Mucosa of rectum (tissue), 2 donors: ENCODE measurements around the gene DAP3.
"Not testable (repeated sequence)": the region's sequence is repeated elsewhere in the genome, so short reads cannot be mapped to it uniquely, and the experiment has no call there.

ENCODE experiments used
- H3K27ac ChIP-seq, 2 donors: one replicate each; pipeline ENCODE4 v1.7.0; 2013; ENCODE audit warnings: inconsistent platforms in 2 of 2, low read depth in 2 of 2, low read length in 2 of 2
- H3K27me3 ChIP-seq, 2 donors: one replicate each; pipeline ENCODE4 v1.7.0; 2013; ENCODE audit warnings: low read length in 2 of 2; ENCODE audit not compliant: control insufficient read depth in 2 of 2, insufficient read depth in 2 of 2
- H3K36me3 ChIP-seq, 2 donors: one replicate each; pipeline ENCODE4 v1.7.0; 2013; ENCODE audit warnings: low read length in 2 of 2; ENCODE audit not compliant: control insufficient read depth in 2 of 2, insufficient read depth in 2 of 2
- H3K4me1 ChIP-seq, 2 donors: one replicate each; pipeline ENCODE4 v1.7.0; 2013; ENCODE audit warnings: low read length in 2 of 2, mild to moderate bottlenecking in 1 of 2; ENCODE audit not compliant: control insufficient read depth in 2 of 2, insufficient read depth in 2 of 2
- H3K4me3 ChIP-seq, 2 donors: one replicate each; pipeline ENCODE4 v1.7.0; 2013; ENCODE audit warnings: low read length in 2 of 2
- H3K9ac ChIP-seq, 2 donors: one replicate each; pipeline ENCODE4 v1.7.0; 2013; ENCODE audit warnings: low read length in 2 of 2, low read depth in 1 of 2, mild to moderate bottlenecking in 1 of 2
- H3K9me3 ChIP-seq, 2 donors: one replicate each; pipeline ENCODE4 v1.7.0; 2013; ENCODE audit warnings: low read length in 2 of 2; ENCODE audit not compliant: control insufficient read depth in 2 of 2
- donor health status: healthy.
- donor health status: Normal muscosa, but diverticular disease.

The DAP3 gene

DNA sequence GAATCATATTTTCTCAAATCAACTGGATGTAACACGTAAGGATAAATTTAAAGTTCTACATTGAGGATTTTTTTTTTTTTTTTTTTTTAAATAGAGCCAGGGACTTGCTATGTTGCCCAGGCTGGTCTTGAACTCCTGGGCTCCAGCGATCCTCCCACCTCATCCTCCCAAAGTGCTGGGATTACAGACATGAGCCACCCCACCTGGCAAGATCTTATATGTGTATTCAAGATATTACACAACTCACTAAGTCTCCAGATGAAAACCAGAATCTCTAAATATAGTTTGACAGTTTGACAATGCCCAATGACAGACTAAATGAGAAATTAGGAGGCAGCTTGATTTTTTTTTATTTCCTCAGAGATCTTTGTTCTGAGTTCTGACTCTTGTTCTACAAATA lies 7.1 kb upstream of the DAP3 start:
- H3K9me3 ChIP-seq: no peaks in the 10 kb centered on the region
- H3K4me1 ChIP-seq: peaks cover 3 to 5% of the 10 kb centered on the region in 2 donors
- no peaks in the 10 kb centered on the region for H3K27me3 ChIP-seq
- no peak overlapping the region for H3K27ac ChIP-seq
- peaks cover 24 to 32% of the 10 kb centered on the region in 2 donors for H3K36me3 ChIP-seq
- H3K9ac ChIP-seq: no peak overlapping the region
- H3K4me3 ChIP-seq: no peak overlapping the region

DNA sequence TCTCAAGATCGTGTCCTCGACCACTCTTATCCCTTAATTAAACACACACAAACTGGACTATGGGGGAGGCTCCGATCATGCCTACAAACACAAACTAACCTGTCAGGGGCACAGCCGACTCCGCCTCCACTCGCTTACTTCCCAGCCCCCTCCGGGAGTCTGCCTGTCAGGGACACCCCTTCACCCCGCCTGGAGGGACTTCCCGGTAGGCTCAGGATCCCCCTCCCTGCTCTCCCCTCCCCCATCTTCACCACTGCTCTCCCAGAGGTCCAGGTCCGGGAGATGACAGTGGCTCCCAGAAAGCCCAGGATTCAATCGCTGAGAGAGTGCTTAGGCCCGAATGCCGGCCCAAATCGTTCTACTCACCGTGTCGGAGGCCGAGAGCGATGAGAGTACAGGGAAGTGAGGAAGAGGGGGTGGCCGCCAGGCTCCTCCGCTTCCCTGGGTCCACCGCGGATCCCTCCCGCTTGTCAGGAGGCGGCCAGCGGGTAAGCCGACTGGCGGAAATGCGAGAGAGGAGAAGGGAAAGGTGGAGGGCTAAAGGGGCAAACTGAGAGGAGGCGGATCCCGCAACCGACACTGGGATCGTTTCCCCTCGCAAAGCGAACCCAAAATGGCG lies 1.1 kb upstream of the DAP3 start:
- H3K4me1 ChIP-seq: peaks cover 9 to 10% of the 10 kb centered on the region in 2 donors
- peak overlapping the region; percentile 94 to 100 for H3K4me3 ChIP-seq
- peak overlapping the region; percentile 97 to 98 for H3K27ac ChIP-seq
- not testable (repeated sequence) for H3K9me3 ChIP-seq, H3K27me3 ChIP-seq
- peak overlapping the region; percentile 95 to 98 for H3K9ac ChIP-seq
- peaks cover 7 to 10% of the 10 kb centered on the region in 2 donors for H3K36me3 ChIP-seq

DNA sequence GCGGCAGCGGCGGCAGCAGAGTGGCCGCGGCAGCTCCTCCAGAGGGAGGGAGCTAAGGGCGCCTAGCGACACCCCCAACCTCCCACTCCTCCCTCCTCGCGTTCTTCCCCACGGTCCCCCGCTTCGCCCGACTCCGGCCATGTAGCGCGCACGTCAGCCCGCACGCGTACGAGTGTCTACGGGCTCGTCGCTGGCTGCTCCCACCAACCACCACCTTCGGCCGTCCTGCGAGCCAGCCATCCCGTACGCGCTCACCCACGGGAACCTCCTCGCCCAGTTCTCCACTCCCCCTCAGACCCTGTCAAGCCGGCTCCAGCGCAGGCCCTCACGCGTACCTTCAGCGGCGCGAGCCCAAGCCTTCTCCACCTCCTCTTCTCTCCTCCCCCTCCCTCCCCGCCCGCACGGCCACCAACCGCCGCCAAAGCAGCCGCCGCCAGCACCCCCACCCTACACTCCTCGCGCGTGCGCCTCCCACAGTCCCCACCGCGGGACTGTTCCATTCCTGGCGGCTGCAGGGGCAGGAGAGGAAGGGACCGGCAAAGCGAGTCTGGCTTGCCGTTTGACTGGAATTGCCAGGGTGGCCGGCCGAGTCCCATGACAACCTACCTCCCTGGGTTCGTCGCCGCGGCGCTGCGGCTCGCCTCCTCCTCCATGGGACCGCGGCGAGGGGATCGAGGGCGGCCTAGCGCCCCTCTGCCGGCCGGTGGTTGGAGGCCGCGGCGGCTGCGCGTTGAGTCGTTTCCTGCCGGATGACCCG lies 389 bp upstream of the DAP3 start, which contains the start of gene YY1AP1:
YY1AP1 (minus strand) TSS at position 451 of the 757 bp plus-strand sequence. CDS start 8,338 bp downstream, outside the sequence.
- H3K9me3 ChIP-seq: no peaks in the 10 kb centered on the region
- H3K27me3 ChIP-seq: no peaks in the 10 kb centered on the region
- peaks cover 7 to 10% of the 10 kb centered on the region in 2 donors for H3K36me3 ChIP-seq
- peak within 1 kb of the TSS; percentile 97 to 98 for H3K27ac ChIP-seq
- H3K9ac ChIP-seq: peak within 1 kb of the TSS; percentile 95 to 98
- peaks cover 9 to 10% of the 10 kb centered on the region in 2 donors for H3K4me1 ChIP-seq
- H3K4me3 ChIP-seq: peak within 1 kb of the TSS; percentile 94 to 100

DNA sequence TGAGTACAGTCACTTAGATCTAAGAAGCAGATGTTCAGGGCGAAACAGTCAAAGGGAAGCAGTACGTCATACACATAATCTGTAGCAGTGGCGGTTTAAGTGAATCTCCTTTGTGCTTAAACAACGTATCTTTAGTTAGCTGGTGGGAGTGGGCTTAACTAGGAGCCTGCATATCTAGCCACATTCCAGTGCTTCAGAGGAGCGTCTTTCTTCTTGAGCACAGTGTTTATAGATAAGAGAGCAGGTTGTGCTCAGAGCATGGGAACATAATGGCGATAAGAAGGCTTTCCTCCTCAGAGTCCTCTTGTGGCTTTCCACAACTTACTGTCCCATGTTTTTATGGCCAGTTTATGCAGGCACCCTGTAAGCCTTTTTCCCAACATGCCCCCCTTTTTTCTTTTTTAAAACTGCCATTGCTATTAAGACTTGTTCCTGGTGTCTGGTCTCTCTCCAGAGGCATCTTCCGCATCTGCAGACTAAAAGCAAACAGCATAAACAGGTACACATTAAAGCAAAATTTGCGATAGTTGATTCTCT lies 3.2 kb downstream of the DAP3 start:
- no peaks in the 10 kb centered on the region for H3K9me3 ChIP-seq
- H3K36me3 ChIP-seq: peaks cover 7 to 10% of the 10 kb centered on the region in 2 donors
- no peak overlapping the region for H3K27ac ChIP-seq
- no peaks in the 10 kb centered on the region for H3K27me3 ChIP-seq
- peaks cover 4 to 7% of the 10 kb centered on the region in 2 donors for H3K4me1 ChIP-seq
- H3K9ac ChIP-seq: no peak overlapping the region
- no peak overlapping the region for H3K4me3 ChIP-seq

DNA sequence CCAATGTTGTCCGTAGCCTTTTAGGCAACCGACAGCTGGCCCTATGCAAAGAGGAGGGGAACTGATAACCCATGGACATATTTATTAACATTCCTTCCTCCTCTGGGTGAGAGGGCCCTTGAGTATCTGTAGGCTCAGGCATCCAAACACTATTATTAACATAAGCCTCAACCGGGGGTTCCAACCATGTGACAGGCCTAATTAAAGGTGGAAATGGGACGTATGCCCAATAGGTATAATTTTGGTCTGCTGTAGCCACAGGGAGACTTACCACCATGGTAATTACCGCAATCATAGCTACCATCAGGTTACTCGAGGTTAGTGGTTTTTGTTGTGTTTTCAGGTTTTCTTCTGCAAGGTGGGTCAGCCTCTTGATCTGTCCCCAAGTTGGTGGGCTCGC lies 5.3 kb downstream of the DAP3 start:
- Histone ChIP-seq H3K4me1 (peaks cover 4 to 7% of the 10 kb centered on the region in 2 donors), H3K9me3 (no peaks in the 10 kb centered on the region), H3K36me3 (peaks cover 7 to 10% of the 10 kb centered on the region in 2 donors), H3K27ac (no peak overlapping the region), H3K9ac (no peak overlapping the region), H3K4me3 (no peak overlapping the region), H3K27me3 (no peaks in the 10 kb centered on the region)

DNA sequence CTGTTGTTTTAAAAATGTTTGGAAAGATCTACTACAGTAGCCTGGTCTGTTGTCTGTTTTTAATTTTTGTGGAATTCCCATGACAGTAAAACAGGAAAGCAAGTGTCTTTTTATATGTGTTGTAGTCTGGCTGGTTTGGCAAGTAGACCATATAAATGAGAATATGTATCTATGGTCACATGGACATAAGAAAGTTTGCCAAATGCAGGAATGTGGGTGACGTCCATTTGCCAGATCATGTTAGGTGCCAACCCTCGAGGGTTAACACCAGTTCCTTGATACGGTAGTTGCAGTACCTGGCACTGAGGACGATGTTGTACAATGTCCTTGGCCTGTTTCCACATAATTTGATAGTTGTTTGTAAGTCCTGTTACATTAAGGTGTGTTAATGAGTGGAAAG lies 6.2 kb downstream of the DAP3 start:
- no peaks in the 10 kb centered on the region for H3K27me3 ChIP-seq
- H3K4me1 ChIP-seq: peaks cover 3% of the 10 kb centered on the region in 2 donors
- no peak overlapping the region for H3K9ac ChIP-seq
- H3K27ac ChIP-seq: no peak overlapping the region
- H3K36me3 ChIP-seq: peaks cover 7 to 10% of the 10 kb centered on the region in 2 donors
- H3K4me3 ChIP-seq: no peak overlapping the region
- H3K9me3 ChIP-seq: no peaks in the 10 kb centered on the region

DNA sequence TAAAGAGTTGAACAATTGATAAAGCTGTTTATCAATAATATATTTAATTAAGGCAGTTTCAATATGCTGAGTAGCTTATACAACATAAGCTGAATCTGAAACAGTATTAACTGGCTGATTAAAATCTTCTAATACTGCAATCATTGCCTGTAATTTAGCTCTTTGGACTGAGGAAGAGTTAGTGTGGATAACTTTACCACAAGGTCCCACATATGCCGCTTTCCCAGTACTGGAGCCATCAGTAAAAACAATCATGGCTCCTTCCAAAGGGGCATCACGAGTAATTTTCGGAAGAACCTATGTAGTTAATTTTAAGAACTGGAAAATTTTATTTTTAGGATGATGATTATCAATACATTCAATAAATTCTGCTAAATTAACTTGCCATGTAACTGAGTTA lies 6.7 kb downstream of the DAP3 start:
- Histone ChIP-seq H3K9ac (no peak overlapping the region), H3K27ac (no peak overlapping the region), H3K4me3 (no peak overlapping the region), H3K9me3 (no peaks in the 10 kb centered on the region), H3K36me3 (peaks cover 7 to 10% of the 10 kb centered on the region in 2 donors), H3K4me1 (no peaks in the 10 kb centered on the region), H3K27me3 (no peaks in the 10 kb centered on the region)

DNA sequence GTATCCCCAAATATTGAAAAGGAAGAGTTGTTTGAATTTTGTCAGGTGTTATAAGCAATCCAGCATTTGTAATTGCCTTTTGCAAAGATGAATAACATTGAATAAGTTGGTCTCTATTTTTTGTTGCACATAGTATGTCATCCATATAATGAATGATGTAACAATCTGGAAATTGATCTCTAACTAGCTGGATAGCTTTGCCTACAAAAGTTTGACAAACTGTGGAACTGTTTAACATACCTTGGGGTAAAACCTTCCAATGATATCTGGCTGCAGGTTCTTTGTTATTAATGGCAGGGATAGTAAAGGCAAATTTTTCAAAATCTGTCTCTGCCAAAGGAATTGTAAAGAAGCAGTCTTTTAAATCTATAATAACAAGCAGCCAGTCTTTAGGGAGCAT lies 7.6 kb downstream of the DAP3 start:
- Histone ChIP-seq H3K36me3 (peaks cover 2 to 7% of the 10 kb centered on the region in 2 donors), H3K27ac (no peak overlapping the region), H3K9me3 (no peaks in the 10 kb centered on the region), H3K27me3 (no peaks in the 10 kb centered on the region), H3K9ac (no peak overlapping the region), H3K4me1 (no peaks in the 10 kb centered on the region), H3K4me3 (no peak overlapping the region)

DNA sequence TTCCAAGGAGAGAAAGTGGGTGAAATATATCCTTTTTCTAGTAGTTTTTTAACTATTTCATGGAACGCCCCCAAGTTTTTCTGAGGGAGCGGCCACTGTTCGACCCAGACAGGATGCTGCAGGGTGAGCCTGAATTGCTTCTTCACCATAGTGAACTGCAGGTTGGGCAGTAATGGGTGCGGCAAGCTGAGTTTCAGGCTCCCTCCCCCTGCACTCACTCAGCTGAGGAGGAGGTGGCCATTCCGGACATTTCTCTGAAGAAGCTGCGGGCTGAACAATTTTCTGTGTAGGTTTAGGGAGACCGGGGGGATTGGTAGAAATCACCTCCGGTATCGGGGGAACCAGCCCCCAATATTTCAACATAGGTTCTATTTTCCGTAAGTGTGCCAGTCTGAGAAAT lies 8.2 kb downstream of the DAP3 start:
- H3K9ac ChIP-seq: no peak overlapping the region
- H3K36me3 ChIP-seq: peaks cover 0 to 3% of the 10 kb centered on the region in 2 donors
- H3K9me3 ChIP-seq: no peaks in the 10 kb centered on the region
- H3K27ac ChIP-seq: no peak overlapping the region
- H3K4me3 ChIP-seq: no peak overlapping the region
- H3K27me3 ChIP-seq: no peaks in the 10 kb centered on the region
- no peaks in the 10 kb centered on the region for H3K4me1 ChIP-seq

DNA sequence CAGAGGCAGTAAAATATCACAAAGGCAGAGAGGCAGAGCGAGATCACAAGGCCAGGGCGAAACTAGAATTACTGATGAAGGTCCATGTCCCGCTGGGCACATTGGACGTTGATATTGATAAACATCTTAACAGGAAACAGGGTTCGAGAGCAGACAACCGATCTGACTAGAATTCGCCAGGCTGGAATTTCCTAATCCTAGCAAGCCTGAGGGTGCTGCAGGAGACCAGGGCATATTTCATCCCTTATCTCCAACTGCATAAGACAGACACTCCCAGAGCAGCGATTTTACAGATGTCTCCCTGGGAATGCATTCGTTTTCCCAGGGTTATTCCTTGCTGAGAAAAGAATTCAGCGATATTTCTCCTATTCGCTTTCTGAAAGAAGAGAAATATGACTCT lies 8.7 kb downstream of the DAP3 start:
- H3K9ac ChIP-seq, H3K9me3 ChIP-seq, H3K36me3 ChIP-seq, H3K4me3 ChIP-seq, H3K27me3 ChIP-seq, H3K27ac ChIP-seq, H3K4me1 ChIP-seq: not testable (repeated sequence)
